ENCODE measurements around the gene ADCY6. TPM values are rescaled to one million over a fixed set of nuclear protein-coding genes. Genes with fewer than 3 reads are reported as not detected.

The ADCY6 gene
- total RNA-seq, 4 donors from 2014 or later: 11.4 to 13.6 (median 12.6) TPM

- peaks cover 23 to 28% of the 10 kb centered on the region in 2 donors for H3K4me1 ChIP-seq
- H3K27ac ChIP-seq: peak overlapping the region in 3 of 4 donors; percentile 84 to 89 (median 87)
- ATAC-seq: no peak
- no peak for DNase-seq
- in situ Hi-C loops (cut with MboI; ENCODE audit: low sequenced_read_pairs in 4 of 4) (loop anchor here in 1 of 4 donors (25.0 kb wide), 1 partner anchor 253 kb away; the partner anchor contains the start of gene OR8S1), intact Hi-C loops (cut with DNase I; ENCODE audit: low total_unique reads) (no loop called here)
- H3K27me3 ChIP-seq: no peaks in the 10 kb centered on the region
- peak overlapping the region; percentile 92 to 100 (median 96) for H3K4me3 ChIP-seq
- H3K9me3 ChIP-seq: no peaks in the 10 kb centered on the region
- TF ChIP-seq CTCF (IDR thresholded peaks at IDR 0.05 in 4 of 5, conservative IDR thresholded peaks at IDR 0.05 in 1 of 5): no peak
- no peak for TF ChIP-seq POLR2A (IDR thresholded peaks at IDR 0.05)
- no peaks in the 10 kb centered on the region for H3K36me3 ChIP-seq
Observed at GRCh38 chr12:48789858-48790326, 1.0 kb upstream of the ADCY6 start.

GRCh38 chr12:48788524-48788853 lies 400 bp downstream of the ADCY6 start:
- no peak for TF ChIP-seq CTCF (IDR thresholded peaks at IDR 0.05 in 4 of 5, conservative IDR thresholded peaks at IDR 0.05 in 1 of 5)
- TF ChIP-seq POLR2A (IDR thresholded peaks at IDR 0.05): no peak

GRCh38 chr12:48787791-48788523 lies 932 bp downstream of the ADCY6 start:
- Histone ChIP-seq H3K27ac (peak overlapping the region; percentile 79 to 89 (median 86)), H3K4me1 (peaks cover 23 to 28% of the 10 kb centered on the region in 2 donors), H3K36me3 (peaks cover 0 to 1% of the 10 kb centered on the region in 2 donors), H3K27me3 (no peaks in the 10 kb centered on the region), H3K9me3 (no peaks in the 10 kb centered on the region), H3K4me3 (peak overlapping the region; percentile 92 to 100 (median 96))
- TF ChIP-seq POLR2A (IDR thresholded peaks at IDR 0.05) (no peak), CTCF (IDR thresholded peaks at IDR 0.05 in 4 of 5, conservative IDR thresholded peaks at IDR 0.05 in 1 of 5) (no peak)
- in situ Hi-C loops (cut with MboI; ENCODE audit: low sequenced_read_pairs in 4 of 4) (loop anchor here in 1 of 4 donors (25.0 kb wide), 1 partner anchor 251 kb away; the partner anchor contains the start of gene OR8S1), intact Hi-C loops (cut with DNase I; ENCODE audit: low total_unique reads) (no loop called here)
- DNase-seq (no peak), ATAC-seq (peak; percentile 9 to 15)

More at GRCh38 chr12:48788524-48788853, 400 bp downstream of the ADCY6 start:
- Histone ChIP-seq H3K27ac (peak overlapping the region; percentile 79 to 89 (median 86)), H3K27me3 (no peaks in the 10 kb centered on the region), H3K4me3 (peak overlapping the region; percentile 92 to 100 (median 96)), H3K4me1 (peaks cover 23 to 28% of the 10 kb centered on the region in 2 donors), H3K36me3 (no peaks in the 10 kb centered on the region), H3K9me3 (no peaks in the 10 kb centered on the region)
- ATAC-seq: peak; percentile 15 to 43
- in situ Hi-C loops (cut with MboI; ENCODE audit: low sequenced_read_pairs in 4 of 4): loop anchor here in 1 of 4 donors (25.0 kb wide), 1 partner anchor 251 kb away; the partner anchor contains the start of gene OR8S1
- intact Hi-C loops (cut with DNase I; ENCODE audit: low total_unique reads): no loop called here
- DNase-seq: no peak

GRCh38 chr12:48786591-48787544 lies 2.0 kb downstream of the ADCY6 start:
- H3K27ac ChIP-seq: peak overlapping the region; percentile 79 to 89 (median 86)
- ATAC-seq (no peak), DNase-seq (no peak)
- no peak for TF ChIP-seq POLR2A (IDR thresholded peaks at IDR 0.05)
- TF ChIP-seq CTCF (IDR thresholded peaks at IDR 0.05 in 4 of 5, conservative IDR thresholded peaks at IDR 0.05 in 1 of 5): no peak
- peak overlapping the region; percentile 92 to 100 (median 96) for H3K4me3 ChIP-seq
- in situ Hi-C loops (cut with MboI; ENCODE audit: low sequenced_read_pairs in 4 of 4): loop anchor here in 1 of 4 donors (25.0 kb wide), 1 partner anchor 250 kb away; the partner anchor contains the start of gene OR8S1
- peaks cover 0 to 9% of the 10 kb centered on the region in 2 donors for H3K36me3 ChIP-seq
- no peaks in the 10 kb centered on the region for H3K27me3 ChIP-seq
- intact Hi-C loops (cut with DNase I; ENCODE audit: low total_unique reads): no loop called here
- H3K4me1 ChIP-seq: peaks cover 23 to 28% of the 10 kb centered on the region in 2 donors
- H3K9me3 ChIP-seq: no peaks in the 10 kb centered on the region

All from gastrocnemius medialis (tissue), 4 donors.